ENCODE data around the gene NIPAL1. TPM values are rescaled to one million over a fixed set of nuclear protein-coding genes. Genes with fewer than 3 reads are reported as not detected.

Gene NIPAL1
- total and polyA plus RNA-seq, 11 donors, result 0.05 to 0.92 (median 0.31) TPM; not detected in 2

GRCh38 chr4:48046059-48046458 lies 29.5 kb downstream of the NIPAL1 start:
- Histone ChIP-seq H3K4me3 (no peak overlapping the region), H3K36me3 (no peaks in the 10 kb centered on the region), H3K4me1 (peaks cover 0 to 21% (median 6%) of the 10 kb centered on the region in 12 donors), H3K27ac (no peak overlapping the region), H3K9me3 (no peaks in the 10 kb centered on the region), H3K27me3 (peaks cover 0 to 56% (median 0%) of the 10 kb centered on the region in 9 donors)
- ATAC-seq (peak in 1 of 4 donors; percentile 19), DNase-seq (peak in 2 of 5 donors; percentile 24 to 30)
- TF ChIP-seq CTCF (IDR thresholded peaks at IDR 0.05) (no peak), POLR2A (IDR thresholded peaks at IDR 0.05) (no peak)
- 29 to 39% (median 39%) methylated on average over 3 of the region's 3 CpGs for WGBS, 4 donors
- intact Hi-C loops (cut with DNase I), result no loop called here

- Histone ChIP-seq H3K36me3 (no peaks in the 10 kb centered on the region), H3K27ac (peak overlapping the region in 6 of 12 donors; percentile 2 to 66 (median 59)), H3K9me3 (no peaks in the 10 kb centered on the region), H3K4me3 (no peak overlapping the region), H3K4me1 (peaks cover 0 to 21% (median 6%) of the 10 kb centered on the region in 12 donors), H3K27me3 (peaks cover 0 to 57% (median 0%) of the 10 kb centered on the region in 9 donors)
- WGBS, 4 donors, result 7 to 18% (median 13%) methylated on average over 3 of the region's 3 CpGs
- ATAC-seq (peak; percentile 31 to 35 (median 34)), DNase-seq (peak in 1 of 5 donors; percentile 22)
- intact Hi-C loops (cut with DNase I), result no loop called here
- TF ChIP-seq POLR2A (IDR thresholded peaks at IDR 0.05) (no peak), CTCF (IDR thresholded peaks at IDR 0.05) (no peak)
Observed at GRCh38 chr4:48047421-48047844, 30.9 kb downstream of the NIPAL1 start.

GRCh38 chr4:48047896-48048295 lies 31.3 kb downstream of the NIPAL1 start:
- Histone ChIP-seq H3K4me1 (peaks cover 0 to 21% (median 6%) of the 10 kb centered on the region in 12 donors), H3K27ac (peak overlapping the region in 7 of 12 donors; percentile 2 to 66 (median 59)), H3K27me3 (peaks cover 0 to 57% (median 0%) of the 10 kb centered on the region in 9 donors), H3K36me3 (no peaks in the 10 kb centered on the region), H3K4me3 (no peak overlapping the region), H3K9me3 (no peaks in the 10 kb centered on the region)
- intact Hi-C loops (cut with DNase I), result no loop called here
- TF ChIP-seq POLR2A (IDR thresholded peaks at IDR 0.05) (no peak), CTCF (IDR thresholded peaks at IDR 0.05) (no peak)
- DNase-seq (peak in 4 of 5 donors; percentile 24 to 74 (median 48)), ATAC-seq (peak; percentile 88 to 95 (median 92))
- WGBS, 4 donors, result 27 to 39% (median 29%) methylated on average over 1 of the region's 1 CpG

- peaks cover 0 to 44% (median 0%) of the 10 kb centered on the region in 9 donors for H3K27me3 ChIP-seq
- ATAC-seq (no peak), DNase-seq (no peak)
- no peaks in the 10 kb centered on the region for H3K9me3 ChIP-seq
- no peak overlapping the region for H3K27ac ChIP-seq
- H3K4me3 ChIP-seq, result no peak overlapping the region
- H3K36me3 ChIP-seq, result no peaks in the 10 kb centered on the region
- H3K4me1 ChIP-seq, result peaks cover 0 to 21% (median 6%) of the 10 kb centered on the region in 12 donors
- TF ChIP-seq POLR2A (IDR thresholded peaks at IDR 0.05), result no peak
- TF ChIP-seq CTCF (IDR thresholded peaks at IDR 0.05), result no peak
- intact Hi-C loops (cut with DNase I), result no loop called here
- WGBS, 4 donors, result 75 to 90% (median 83%) methylated on average over 8 of the region's 8 CpGs
Observed at GRCh38 chr4:48049483-48049882, 32.9 kb downstream of the NIPAL1 start.
